Activated CD4-positive, alpha-beta T cell treated with anti-CD3 and anti-CD28 coated beads for 4 hours (primary cell): ENCODE data around the gene GCLC.
"Not testable (repeated sequence)": the region's sequence is repeated elsewhere in the genome, so short reads cannot be mapped to it uniquely, and the experiment has no call there.

ENCODE experiments used
- DNase-seq, 2 donors: peaks; one replicate each; pipeline ENCODE4 v3.0.0-alpha.2; 2020

Gene GCLC

GRCh38 chr6:53556986-53557715 lies 12.2 kb upstream of the GCLC start:
- DNase-seq: no peak

GRCh38 chr6:53553600-53553999 lies 8.7 kb upstream of the GCLC start:
- not testable (repeated sequence) for DNase-seq

GRCh38 chr6:53551681-53552080 lies 6.8 kb upstream of the GCLC start:
- DNase-seq: not testable (repeated sequence)

GRCh38 chr6:53547811-53548496 lies 3.1 kb upstream of the GCLC start:
- DNase-seq: peak; percentile 89 to 94

- no peak for DNase-seq
These were observed 2.4 kb upstream of the GCLC start for GRCh38 chr6:53547166-53547810.

GRCh38 chr6:53546281-53546680 lies 1.4 kb upstream of the GCLC start:
- DNase-seq: no peak

- no peak for DNase-seq
These were observed 758 bp downstream of the GCLC start for GRCh38 chr6:53544217-53544469.

- DNase-seq: no peak
These were observed 1.3 kb downstream of the GCLC start for GRCh38 chr6:53543359-53544216.

GRCh38 chr6:53541900-53542299 lies 3.0 kb downstream of the GCLC start:
- DNase-seq: no peak

GRCh38 chr6:53540129-53540692 lies 4.7 kb downstream of the GCLC start:
- DNase-seq: no peak

GRCh38 chr6:53539561-53539960 lies 5.3 kb downstream of the GCLC start:
- no peak for DNase-seq

- DNase-seq: no peak
These were observed 8.3 kb downstream of the GCLC start for GRCh38 chr6:53536561-53536960.

- no peak for DNase-seq
These were observed 12.0 kb downstream of the GCLC start for GRCh38 chr6:53532942-53533341.

- DNase-seq: no peak
These were observed 12.7 kb downstream of the GCLC start for GRCh38 chr6:53532061-53532797.

GRCh38 chr6:53530780-53531386 lies 14.0 kb downstream of the GCLC start:
- no peak for DNase-seq

- DNase-seq: no peak
These were observed 14.6 kb downstream of the GCLC start for GRCh38 chr6:53530346-53530745.

- no peak for DNase-seq
These were observed 15.4 kb downstream of the GCLC start for GRCh38 chr6:53529324-53530036.

- DNase-seq: no peak
These were observed 16.8 kb downstream of the GCLC start for GRCh38 chr6:53528107-53528506.

- DNase-seq: no peak
These were observed 17.6 kb downstream of the GCLC start for GRCh38 chr6:53527249-53527765.

GRCh38 chr6:53526000-53526399 lies 18.9 kb downstream of the GCLC start:
- DNase-seq: no peak

- DNase-seq: no peak
These were observed 20.5 kb downstream of the GCLC start for GRCh38 chr6:53524455-53524815.
